ENCODE results near the gene AREL1.

DNA sequence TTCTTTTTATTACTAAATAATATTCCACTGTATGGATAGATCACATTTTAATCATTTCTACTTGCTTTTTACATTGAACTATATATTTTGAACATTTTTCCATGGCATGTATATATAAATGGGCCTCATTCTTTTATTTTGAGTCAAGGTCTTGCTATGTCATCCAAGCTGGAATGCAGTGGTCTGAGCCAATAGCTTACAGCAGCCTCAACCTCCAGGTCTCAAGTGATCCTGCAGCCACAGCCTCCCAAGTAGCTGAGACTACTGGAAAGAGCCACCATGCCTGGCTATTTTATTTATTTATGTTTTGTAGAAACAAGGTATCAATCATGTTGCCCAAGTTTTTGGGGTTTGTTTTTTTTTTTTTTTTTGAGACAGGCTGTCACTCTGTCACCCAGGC is 7.6 kb upstream of the AREL1 start:
- TF ChIP-seq HDGF (IDR thresholded peaks at IDR 0.05; ENCODE audit: borderline replicate concordance): no peak
- TF ChIP-seq ELF4 (IDR thresholded peaks at IDR 0.05): no peak
- TF ChIP-seq LEF1 (IDR thresholded peaks at IDR 0.05; ENCODE audit: borderline replicate concordance): no peak
- TF ChIP-seq PKNOX1 (IDR thresholded peaks at IDR 0.05): no peak
- no peak for TF ChIP-seq SP1 (IDR thresholded peaks at IDR 0.05)
- TF ChIP-seq SUZ12 (IDR thresholded peaks at IDR 0.05): no peak
- no peak for TF ChIP-seq CTBP1 (IDR thresholded peaks at IDR 0.05; ENCODE audit: borderline replicate concordance)
- no peak for TF ChIP-seq FOXM1 (IDR thresholded peaks at IDR 0.05; ENCODE audit: borderline replicate concordance)
- TF ChIP-seq FOXK2 (IDR thresholded peaks at IDR 0.05): no peak
- TF ChIP-seq FOXA1 (IDR thresholded peaks at IDR 0.05): no peak
- no peak for TF ChIP-seq TARDBP (IDR thresholded peaks at IDR 0.05)
- TF ChIP-seq BHLHE40 (IDR thresholded peaks at IDR 0.05; ENCODE audit: borderline replicate concordance): no peak

Data from HEK293T (cell line).